Lower lobe of right lung (tissue), 2 donors: Measurements from ENCODE around the gene LRP10. TPM values are rescaled to one million over a fixed set of nuclear protein-coding genes. Genes with fewer than 3 reads are reported as not detected.

Experiments used
- ATAC-seq, 2 donors: fragments of 200-7000 bp; cut with Tn5 transposase; one replicate each; pipeline ENCODE4 v1.9.1; 2020 to 2022; ENCODE audit warnings: mild to moderate bottlenecking in 2 of 2, moderate library complexity in 2 of 2
- DNase-seq: peaks from one replicate; pipeline ENCODE4 v3.0.0-alpha.2; 2020
- H3K27ac ChIP-seq: fragments of 200-600 bp; one replicate; pipeline ENCODE4 v1.8.0; 2022
- H3K27me3 ChIP-seq: fragments of 200-600 bp; one replicate; pipeline ENCODE4 v1.8.0; 2022; ENCODE audit warnings: low read depth
- H3K36me3 ChIP-seq: fragments of 200-600 bp; one replicate; pipeline ENCODE4 v1.8.0; 2022; ENCODE audit warnings: mild to moderate bottlenecking
- H3K4me1 ChIP-seq: fragments of 200-600 bp; one replicate; pipeline ENCODE4 v1.8.0; 2022
- H3K4me3 ChIP-seq: fragments of 200-600 bp; one replicate; pipeline ENCODE4 v1.8.0; 2022; ENCODE audit warnings: mild to moderate bottlenecking
- H3K9me3 ChIP-seq: fragments of 200-600 bp; one replicate; pipeline ENCODE4 v1.8.0; 2022
- intact Hi-C: fragments of 100-400 bp; cut with DNase I; formaldehyde crosslinking; loops from one replicate; pipeline ENCODE4 v1.11.0; 2022
- total RNA-seq: library from RNA; stranded (reverse); fragmentation: NEBNext Ultra II Directional; extraction: Animal tissue kit (Norgen Biotek cat#: 25700); gene quantifications from one replicate; pipeline ENCODE4 v1.2.1, GENCODE V29; 2021
- TF ChIP-seq, protein P1 (sequence below): fragments of 200-600 bp; IDR thresholded peaks from one replicate; pipeline ENCODE4 v1.8.0; 2022; ENCODE audit warnings: antibody characterized with exemption, mild to moderate bottlenecking
- donor health status: DM: no; HTN: yes; CAD: no; lungs with severe emphysema.

The LRP10 gene
- total RNA-seq, 1 donor from 2014 or later = 134 TPM

DNA sequence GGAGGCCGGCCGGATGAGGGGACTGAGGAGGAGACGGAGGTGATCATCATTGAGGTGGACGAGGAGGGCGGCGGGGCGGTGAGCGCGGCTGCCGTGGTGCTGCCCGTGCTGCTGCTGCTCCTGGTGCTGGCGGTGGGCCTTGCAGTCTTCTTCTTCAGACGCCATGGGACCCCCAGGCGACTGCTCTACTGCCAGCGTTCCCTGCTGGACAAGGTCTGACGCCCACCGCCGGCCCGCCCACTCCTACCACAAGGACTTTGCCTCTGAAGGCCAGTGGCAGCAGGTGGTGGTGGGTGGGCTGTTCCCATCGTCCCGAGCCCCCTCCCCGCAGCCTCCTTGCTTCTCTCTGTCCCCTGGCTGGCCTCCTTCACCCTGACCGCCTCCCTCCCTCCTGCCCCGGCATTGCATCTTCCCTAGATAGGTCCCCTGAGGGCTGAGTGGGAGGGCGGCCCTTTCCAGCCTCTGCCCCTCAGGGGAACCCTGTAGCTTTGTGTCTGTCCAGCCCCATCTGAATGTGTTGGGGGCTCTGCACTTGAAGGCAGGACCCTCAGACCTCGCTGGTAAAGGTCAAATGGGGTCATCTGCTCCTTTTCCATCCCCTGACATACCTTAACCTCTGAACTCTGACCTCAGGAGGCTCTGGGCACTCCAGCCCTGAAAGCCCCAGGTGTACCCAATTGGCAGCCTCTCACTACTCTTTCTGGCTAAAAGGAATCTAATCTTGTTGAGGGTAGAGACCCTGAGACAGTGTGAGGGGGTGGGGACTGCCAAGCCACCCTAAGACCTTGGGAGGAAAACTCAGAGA, 25.5 kb upstream of the LRP10 start:
- intact Hi-C loops = no loop called here
- Histone ChIP-seq H3K36me3 (peaks cover 60% of the 10 kb centered on the region), H3K4me1 (peaks cover 56% of the 10 kb centered on the region), H3K27ac (peak overlapping the region; percentile 37), H3K4me3 (no peak overlapping the region), H3K9me3 (no peaks in the 10 kb centered on the region), H3K27me3 (no peaks in the 10 kb centered on the region)
- ATAC-seq = no peak
- TF ChIP-seq, protein P1, sequence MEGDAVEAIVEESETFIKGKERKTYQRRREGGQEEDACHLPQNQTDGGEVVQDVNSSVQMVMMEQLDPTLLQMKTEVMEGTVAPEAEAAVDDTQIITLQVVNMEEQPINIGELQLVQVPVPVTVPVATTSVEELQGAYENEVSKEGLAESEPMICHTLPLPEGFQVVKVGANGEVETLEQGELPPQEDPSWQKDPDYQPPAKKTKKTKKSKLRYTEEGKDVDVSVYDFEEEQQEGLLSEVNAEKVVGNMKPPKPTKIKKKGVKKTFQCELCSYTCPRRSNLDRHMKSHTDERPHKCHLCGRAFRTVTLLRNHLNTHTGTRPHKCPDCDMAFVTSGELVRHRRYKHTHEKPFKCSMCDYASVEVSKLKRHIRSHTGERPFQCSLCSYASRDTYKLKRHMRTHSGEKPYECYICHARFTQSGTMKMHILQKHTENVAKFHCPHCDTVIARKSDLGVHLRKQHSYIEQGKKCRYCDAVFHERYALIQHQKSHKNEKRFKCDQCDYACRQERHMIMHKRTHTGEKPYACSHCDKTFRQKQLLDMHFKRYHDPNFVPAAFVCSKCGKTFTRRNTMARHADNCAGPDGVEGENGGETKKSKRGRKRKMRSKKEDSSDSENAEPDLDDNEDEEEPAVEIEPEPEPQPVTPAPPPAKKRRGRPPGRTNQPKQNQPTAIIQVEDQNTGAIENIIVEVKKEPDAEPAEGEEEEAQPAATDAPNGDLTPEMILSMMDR = no peak
- peak; percentile 43 for DNase-seq

DNA sequence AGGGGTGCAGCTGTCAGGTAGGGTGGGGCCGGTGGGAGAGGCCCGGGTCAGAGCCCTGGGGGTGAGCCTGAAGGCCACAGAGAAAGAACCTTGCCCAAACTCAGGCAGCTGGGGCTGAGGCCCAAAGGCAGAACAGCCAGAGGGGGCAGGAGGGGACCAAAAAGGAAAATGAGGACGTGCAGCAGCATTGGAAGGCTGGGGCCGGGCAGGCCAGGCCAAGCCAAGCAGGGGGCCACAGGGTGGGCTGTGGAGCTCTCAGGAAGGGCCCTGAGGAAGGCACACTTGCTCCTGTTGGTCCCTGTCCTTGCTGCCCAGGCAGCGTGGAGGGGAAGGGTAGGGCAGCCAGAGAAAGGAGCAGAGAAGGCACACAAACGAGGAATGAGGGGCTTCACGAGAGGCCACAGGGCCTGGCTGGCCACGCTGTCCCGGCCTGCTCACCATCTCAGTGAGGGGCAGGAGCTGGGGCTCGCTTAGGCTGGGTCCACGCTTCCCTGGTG, 24.7 kb upstream of the LRP10 start:
- TF ChIP-seq, protein P1 = no peak
- DNase-seq (peak; percentile 26), ATAC-seq (no peak)
- intact Hi-C loops = no loop called here
- H3K27me3 ChIP-seq = no peaks in the 10 kb centered on the region
- H3K9me3 ChIP-seq = no peaks in the 10 kb centered on the region
- H3K27ac ChIP-seq = peak overlapping the region; percentile 37
- H3K36me3 ChIP-seq = peaks cover 52% of the 10 kb centered on the region
- H3K4me1 ChIP-seq = peaks cover 59% of the 10 kb centered on the region
- H3K4me3 ChIP-seq = no peak overlapping the region

DNA sequence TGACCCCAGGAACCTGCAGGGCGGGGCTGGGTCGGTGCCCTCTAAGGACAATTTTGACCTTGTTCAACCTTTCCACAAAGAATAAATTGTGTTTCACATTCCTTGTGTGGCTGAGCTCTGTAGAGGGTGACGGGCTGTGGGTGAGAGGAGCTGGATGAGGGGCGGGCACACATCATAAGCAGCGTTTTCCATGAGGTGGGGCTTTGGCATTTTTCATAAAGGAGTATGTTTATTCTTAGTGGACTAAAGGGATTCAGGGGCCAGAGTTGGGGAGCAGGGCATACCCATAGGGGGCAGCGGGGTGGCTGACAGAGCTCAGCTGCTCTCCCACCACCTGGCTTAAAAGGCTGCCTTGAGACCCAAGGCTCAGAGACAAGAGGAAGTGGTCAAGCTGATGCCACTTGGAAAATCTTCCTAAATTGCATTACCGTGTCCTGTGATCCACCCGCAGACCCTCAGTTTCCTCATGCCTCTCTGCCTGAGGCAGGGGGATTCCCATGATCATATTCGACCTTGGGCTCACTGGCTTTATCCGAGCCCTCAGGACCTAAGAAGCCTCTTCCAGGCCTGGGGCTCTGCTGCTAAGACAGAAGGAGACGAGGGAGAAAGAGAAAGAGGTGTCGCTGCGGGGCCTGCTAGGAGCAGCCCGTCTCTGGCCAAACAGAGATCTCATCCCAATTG, 23.7 kb upstream of the LRP10 start:
- ATAC-seq (no peak), DNase-seq (peak; percentile 45)
- no peaks in the 10 kb centered on the region for H3K9me3 ChIP-seq
- no peaks in the 10 kb centered on the region for H3K27me3 ChIP-seq
- intact Hi-C loops = no loop called here
- H3K4me1 ChIP-seq = peaks cover 63% of the 10 kb centered on the region
- H3K27ac ChIP-seq = peak overlapping the region; percentile 81
- TF ChIP-seq, protein P1 = no peak
- H3K36me3 ChIP-seq = peaks cover 42% of the 10 kb centered on the region
- H3K4me3 ChIP-seq = no peak overlapping the region

DNA sequence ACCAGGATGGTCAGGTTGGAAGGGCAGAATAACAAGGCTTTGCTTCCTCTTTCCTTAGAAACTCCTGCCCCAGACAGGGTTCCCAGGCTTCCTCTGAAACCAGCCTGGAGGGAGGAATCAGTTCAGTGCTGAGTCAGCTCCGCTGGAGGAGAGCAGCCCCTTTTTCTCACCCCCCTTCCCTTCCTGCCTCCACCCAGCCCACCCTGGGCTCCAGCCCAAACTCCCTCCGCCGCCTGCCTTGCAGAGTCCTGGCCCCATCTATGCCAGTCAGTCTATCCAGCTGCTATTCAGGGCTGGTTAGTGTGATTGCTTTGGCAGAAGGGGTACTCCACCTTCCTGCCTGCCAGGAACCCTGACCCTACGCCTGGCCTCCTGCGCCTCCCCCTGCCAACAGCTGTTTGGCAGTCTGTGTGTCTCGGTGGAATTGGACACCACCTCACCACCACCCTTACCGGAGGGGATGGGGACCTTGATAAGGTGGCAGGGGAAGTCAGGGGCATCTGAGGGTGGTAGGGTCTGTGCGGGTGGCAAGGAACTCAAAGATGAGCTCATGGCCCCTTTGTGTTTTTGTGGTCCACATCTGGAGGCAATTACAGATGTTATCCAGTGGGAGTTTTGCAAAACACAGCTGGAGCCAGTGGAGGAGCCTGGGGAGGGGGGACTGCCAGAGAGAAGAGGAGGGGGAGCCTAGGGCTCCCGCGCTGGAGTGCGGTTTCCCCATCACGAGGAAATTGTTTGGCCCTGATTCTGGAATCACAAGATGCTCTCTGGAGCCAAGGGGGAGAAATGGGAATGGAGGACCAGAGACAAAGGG, 23.0 kb upstream of the LRP10 start:
- TF ChIP-seq, protein P1 = no peak
- Histone ChIP-seq H3K27ac (peak overlapping the region; percentile 81), H3K27me3 (no peaks in the 10 kb centered on the region), H3K4me3 (no peak overlapping the region), H3K4me1 (peaks cover 71% of the 10 kb centered on the region), H3K36me3 (peaks cover 35% of the 10 kb centered on the region), H3K9me3 (no peaks in the 10 kb centered on the region)
- ATAC-seq = peak; percentile 20 to 45
- intact Hi-C loops = no loop called here
- DNase-seq = peak; percentile 58

DNA sequence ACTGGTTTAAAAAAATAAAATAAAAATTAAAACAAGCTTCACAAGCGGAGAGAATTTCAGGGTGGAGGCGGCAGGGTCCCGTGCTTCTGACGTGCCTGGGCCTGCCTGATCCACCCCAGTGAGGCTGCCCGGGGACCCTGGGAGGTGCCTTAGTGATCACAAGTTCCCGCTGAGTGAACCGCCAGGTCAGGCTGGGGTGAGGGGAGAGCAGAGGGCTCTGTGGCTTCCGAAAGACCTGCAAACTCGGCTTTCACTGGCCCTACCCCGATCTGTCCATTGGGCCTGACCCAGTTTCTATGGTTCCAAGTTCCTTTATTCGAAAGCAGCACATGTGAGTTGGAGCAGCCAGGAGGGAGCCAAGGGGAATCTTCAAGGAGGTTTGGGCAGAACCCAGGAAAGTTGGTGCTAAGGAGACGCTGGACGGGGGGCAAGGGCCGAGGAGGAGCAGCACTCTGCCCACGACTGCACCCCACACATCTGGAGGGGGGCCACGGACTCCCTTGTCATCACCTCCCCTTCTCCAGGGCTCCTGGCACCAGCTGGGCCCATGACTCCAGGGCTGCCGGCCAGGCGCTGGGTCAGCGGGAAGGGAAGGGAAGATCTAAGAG, 22.2 kb upstream of the LRP10 start:
- peaks cover 27% of the 10 kb centered on the region for H3K36me3 ChIP-seq
- peak; percentile 52 for DNase-seq
- no peak overlapping the region for H3K4me3 ChIP-seq
- peaks cover 72% of the 10 kb centered on the region for H3K4me1 ChIP-seq
- intact Hi-C loops = no loop called here
- H3K9me3 ChIP-seq = no peaks in the 10 kb centered on the region
- peak overlapping the region; percentile 81 for H3K27ac ChIP-seq
- ATAC-seq = no peak
- TF ChIP-seq, protein P1 = no peak
- no peaks in the 10 kb centered on the region for H3K27me3 ChIP-seq
